OCI-LY3 (cell line): ENCODE measurements around the gene ZBTB38.
A peak's percentile ranks its signal among the peaks of the same experiment; 100 is the strongest.

Source experiments
- H2AFZ ChIP-seq: fragments of 200-600, 300-600 bp; shearing (Covaris generic); 2 replicates; pipeline ENCODE4 v1.6.0; 2014; ENCODE audit warnings: antibody characterized with exemption, low read depth, low read length
- H3K27ac ChIP-seq: fragments of 200-600, 300-600 bp; sonication (generic); 2 replicates; pipeline ENCODE4 v1.5.1; 2014; ENCODE audit warnings: mild to moderate bottlenecking, low read length, moderate library complexity, mixed read lengths
- H3K27me3 ChIP-seq: fragments of 200-600, 300-600 bp; sonication (generic); 2 replicates; pipeline ENCODE4 v1.6.1; 2014; ENCODE audit warnings: low read depth, low read length, mixed read lengths
- H3K36me3 ChIP-seq: fragments of 200-600, 300-600 bp; sonication (generic); replicated peaks from 2 replicates; pipeline ENCODE3; 2014; ENCODE audit warnings: low read depth, low read length, mixed read lengths
- H3K4me1 ChIP-seq: fragments of 300-600, 200-600 bp; sonication (generic); 2 replicates; pipeline ENCODE4 v1.6.1; 2014; ENCODE audit warnings: low read length, mixed read lengths
- H3K4me2 ChIP-seq: fragments of 200-600, 300-600 bp; sonication (generic); 2 replicates; pipeline ENCODE4 v1.6.1; 2014; ENCODE audit warnings: low read length, mixed read lengths
- H3K4me3 ChIP-seq: fragments of 300-600, 200-600 bp; sonication (generic); 2 replicates; pipeline ENCODE4 v1.5.1; 2014; ENCODE audit warnings: antibody characterized with exemption, mild to moderate bottlenecking, low read length, moderate library complexity
- H3K79me2 ChIP-seq: fragments of 300-600, 200-600 bp; shearing (Covaris generic); 2 replicates; pipeline ENCODE4 v1.6.1; 2014; ENCODE audit warnings: mild to moderate bottlenecking, low read length, mixed read lengths
- H3K9ac ChIP-seq: fragments of 300-600, 200-600 bp; shearing (Covaris generic); 2 replicates; pipeline ENCODE4 v1.6.0; 2014; ENCODE audit warnings: mild to moderate bottlenecking, low read length, moderate library complexity
- H3K9me3 ChIP-seq: fragments of 200-600, 300-600 bp; shearing (Covaris generic); 2 replicates; pipeline ENCODE4 v1.6.1; 2014; ENCODE audit warnings: low read length, mixed read lengths; ENCODE audit not compliant: insufficient read depth
- H4K20me1 ChIP-seq: fragments of 200-600, 300-600 bp; sonication (generic); 2 replicates; pipeline ENCODE4 v1.6.1; 2016; ENCODE audit warnings: low read length, mixed read lengths; ENCODE audit not compliant: insufficient read depth
- EZH2phosphoT487 ChIP-seq: fragments of 200-600 bp; shearing (Covaris generic); IDR thresholded peaks from 2 replicates; pipeline ENCODE4 v1.6.1; 2018; ENCODE audit warnings: antibody characterized with exemption, mixed run types, low read depth
- TF ChIP-seq, protein P1 (sequence below): fragments of 200-600, 300-600 bp; sonication (generic); IDR thresholded peaks from 2 replicates; pipeline ENCODE4 v1.5.1; 2014; ENCODE audit warnings: antibody characterized with exemption, low read length, low read depth

ZBTB38 gene

DNA sequence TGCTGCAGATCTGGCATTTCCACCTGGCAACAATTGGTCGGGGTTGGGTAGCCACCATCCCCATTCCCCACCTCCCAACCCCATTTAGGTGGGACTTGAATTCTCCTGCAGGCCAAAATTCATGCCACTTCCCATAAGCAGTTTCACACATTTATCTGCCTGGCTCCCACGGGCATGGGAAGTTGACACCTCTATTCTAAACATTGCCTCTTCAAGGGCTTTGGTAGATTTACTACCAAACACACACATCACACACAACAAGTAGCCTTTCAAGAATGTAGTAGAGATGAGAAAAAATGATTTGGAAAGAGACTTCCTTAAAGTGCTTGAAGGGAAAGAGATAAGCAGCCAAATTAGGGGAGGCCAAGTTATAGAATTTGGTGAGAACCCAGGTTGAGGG lies 30.9 kb downstream of the ZBTB38 start:
- no peak overlapping the region for H2AFZ ChIP-seq
- peaks cover 8% of the 10 kb centered on the region for H3K9me3 ChIP-seq
- H3K9ac ChIP-seq, result no peak overlapping the region
- no peak overlapping the region for H3K27ac ChIP-seq
- H3K36me3 ChIP-seq, result no peaks in the 10 kb centered on the region
- H4K20me1 ChIP-seq, result no peaks in the 10 kb centered on the region
- TF ChIP-seq, protein P1, sequence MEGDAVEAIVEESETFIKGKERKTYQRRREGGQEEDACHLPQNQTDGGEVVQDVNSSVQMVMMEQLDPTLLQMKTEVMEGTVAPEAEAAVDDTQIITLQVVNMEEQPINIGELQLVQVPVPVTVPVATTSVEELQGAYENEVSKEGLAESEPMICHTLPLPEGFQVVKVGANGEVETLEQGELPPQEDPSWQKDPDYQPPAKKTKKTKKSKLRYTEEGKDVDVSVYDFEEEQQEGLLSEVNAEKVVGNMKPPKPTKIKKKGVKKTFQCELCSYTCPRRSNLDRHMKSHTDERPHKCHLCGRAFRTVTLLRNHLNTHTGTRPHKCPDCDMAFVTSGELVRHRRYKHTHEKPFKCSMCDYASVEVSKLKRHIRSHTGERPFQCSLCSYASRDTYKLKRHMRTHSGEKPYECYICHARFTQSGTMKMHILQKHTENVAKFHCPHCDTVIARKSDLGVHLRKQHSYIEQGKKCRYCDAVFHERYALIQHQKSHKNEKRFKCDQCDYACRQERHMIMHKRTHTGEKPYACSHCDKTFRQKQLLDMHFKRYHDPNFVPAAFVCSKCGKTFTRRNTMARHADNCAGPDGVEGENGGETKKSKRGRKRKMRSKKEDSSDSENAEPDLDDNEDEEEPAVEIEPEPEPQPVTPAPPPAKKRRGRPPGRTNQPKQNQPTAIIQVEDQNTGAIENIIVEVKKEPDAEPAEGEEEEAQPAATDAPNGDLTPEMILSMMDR, result no peak
- no peak for TF ChIP-seq EZH2phosphoT487
- peaks cover 6% of the 10 kb centered on the region for H3K4me1 ChIP-seq
- no peak overlapping the region for H3K4me3 ChIP-seq
- H3K79me2 ChIP-seq, result no peaks in the 10 kb centered on the region
- H3K4me2 ChIP-seq, result no peak overlapping the region
- H3K27me3 ChIP-seq, result no peaks in the 10 kb centered on the region

DNA sequence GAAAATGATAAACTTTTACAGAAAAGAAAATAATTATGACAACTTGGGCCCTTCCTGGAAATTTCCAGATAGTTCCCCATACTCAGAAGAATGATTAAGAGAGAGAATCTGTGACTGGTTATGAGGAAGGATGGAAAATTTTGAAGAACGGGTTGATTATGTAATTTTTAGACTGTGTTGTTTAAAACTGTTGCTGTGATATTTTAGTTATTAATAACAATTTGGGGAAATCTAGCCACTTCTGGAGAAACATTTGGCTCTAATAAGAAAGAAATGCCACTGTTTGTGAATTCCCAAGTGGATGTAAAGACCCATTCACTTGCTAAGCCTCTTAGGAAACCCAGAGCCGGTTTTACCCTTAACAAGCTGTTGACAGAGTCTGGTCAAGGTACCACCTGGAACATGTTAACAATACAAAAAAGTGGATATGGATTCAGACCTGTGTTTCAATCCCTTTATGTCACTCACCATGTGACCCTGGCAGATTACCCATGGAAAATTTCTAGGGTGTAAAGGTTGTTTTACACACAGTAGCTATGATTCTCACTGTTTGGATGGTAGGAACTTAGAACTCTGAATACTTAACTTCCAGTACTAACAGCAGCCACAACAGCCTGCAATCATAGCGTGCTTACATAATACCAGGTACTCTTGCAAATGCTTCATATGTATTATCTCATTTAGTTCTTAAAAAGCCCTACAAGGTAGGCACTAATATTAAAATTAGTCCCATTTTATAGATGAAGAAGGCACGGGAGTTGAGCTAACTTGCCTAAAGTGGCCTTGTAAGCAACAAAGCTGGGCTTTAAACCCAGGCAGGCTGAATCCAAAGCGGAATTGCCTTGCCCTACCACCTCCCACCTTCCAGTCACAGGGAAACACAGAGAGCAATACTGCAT lies 32.0 kb downstream of the ZBTB38 start:
- no peak overlapping the region for H3K4me2 ChIP-seq
- H2AFZ ChIP-seq, result no peak overlapping the region
- H3K36me3 ChIP-seq, result no peaks in the 10 kb centered on the region
- no peaks in the 10 kb centered on the region for H3K27me3 ChIP-seq
- no peaks in the 10 kb centered on the region for H3K79me2 ChIP-seq
- H3K27ac ChIP-seq, result no peak overlapping the region
- H3K9me3 ChIP-seq, result peaks cover 8% of the 10 kb centered on the region
- TF ChIP-seq, protein P1, result no peak
- TF ChIP-seq EZH2phosphoT487, result no peak
- H4K20me1 ChIP-seq, result no peaks in the 10 kb centered on the region
- H3K9ac ChIP-seq, result no peak overlapping the region
- peaks cover 6% of the 10 kb centered on the region for H3K4me1 ChIP-seq
- no peak overlapping the region for H3K4me3 ChIP-seq

DNA sequence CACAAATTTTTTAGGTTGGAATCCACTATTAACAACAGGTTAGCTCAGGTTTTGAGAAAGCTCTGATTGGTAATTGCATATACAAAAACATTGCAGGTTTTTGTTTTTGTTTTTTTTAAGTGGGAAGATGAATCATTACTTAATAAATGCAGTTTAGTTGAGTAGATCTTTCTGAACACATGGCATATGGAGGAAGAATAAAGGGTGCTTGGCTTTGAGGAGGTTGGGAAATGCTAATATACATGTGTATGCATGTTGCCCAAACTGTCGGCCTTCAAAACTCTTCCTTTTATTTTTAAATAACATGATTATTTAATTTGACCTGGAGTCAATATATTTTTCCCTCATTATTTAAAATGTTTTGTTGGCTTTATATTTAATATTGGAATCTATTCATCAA lies 32.8 kb downstream of the ZBTB38 start:
- H3K4me2 ChIP-seq, result peak overlapping the region; percentile 83
- TF ChIP-seq EZH2phosphoT487, result no peak
- TF ChIP-seq, protein P1, result no peak
- no peaks in the 10 kb centered on the region for H4K20me1 ChIP-seq
- 0 out of 2 replicates have a peak overlapping the region, but pooled peaks have one; percentile 75 for H3K9ac ChIP-seq
- no peaks in the 10 kb centered on the region for H3K79me2 ChIP-seq
- H3K36me3 ChIP-seq, result no peaks in the 10 kb centered on the region
- H3K4me3 ChIP-seq, result no peak overlapping the region
- H3K9me3 ChIP-seq, result peaks cover 7% of the 10 kb centered on the region
- no peak overlapping the region for H3K27ac ChIP-seq
- H3K4me1 ChIP-seq, result peaks cover 6% of the 10 kb centered on the region
- H3K27me3 ChIP-seq, result no peaks in the 10 kb centered on the region
- H2AFZ ChIP-seq, result no peak overlapping the region

DNA sequence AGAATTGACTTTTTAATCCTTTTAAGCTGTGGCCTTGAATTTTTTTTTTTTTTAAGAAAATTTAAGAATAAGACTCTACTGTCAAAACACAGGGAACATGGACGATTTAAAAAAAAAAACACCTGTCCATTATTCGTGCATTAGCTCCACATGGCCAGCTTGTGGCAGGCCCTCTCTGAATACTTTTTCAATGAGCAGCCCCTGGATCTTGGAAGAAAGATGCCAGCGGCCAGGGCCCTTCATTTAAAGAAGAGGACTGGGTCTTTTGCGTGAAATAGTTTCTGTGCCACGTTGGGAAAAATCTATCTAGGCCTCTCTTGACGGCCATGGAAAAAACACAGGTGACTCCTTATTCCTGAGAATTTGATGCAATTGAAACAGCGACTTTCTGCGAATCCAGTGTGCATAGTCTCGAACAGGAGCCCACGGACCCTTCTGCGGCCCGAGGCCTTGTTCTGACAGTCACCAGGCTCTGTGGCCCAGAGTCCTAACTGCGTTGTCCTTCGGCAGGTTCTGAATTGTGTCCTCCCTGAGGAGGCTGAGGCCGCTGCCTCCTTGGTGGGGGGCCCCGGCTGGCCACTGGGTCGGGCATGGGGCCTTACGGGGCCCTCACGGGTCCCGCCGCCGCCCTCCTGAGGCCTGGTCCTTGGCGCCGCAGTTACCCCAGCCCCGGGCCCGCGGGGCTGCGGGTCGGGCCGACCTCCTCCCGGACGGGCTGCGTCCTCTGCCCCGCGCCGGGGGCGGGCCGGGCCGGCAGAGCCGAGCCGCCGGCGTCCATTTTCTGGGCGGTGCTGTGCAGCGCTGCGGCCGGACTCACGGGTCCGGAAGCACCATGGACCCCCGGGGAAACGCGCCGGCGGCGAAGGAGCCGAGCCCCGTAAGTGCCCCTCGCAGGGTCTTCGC lies 33.5 kb downstream of the ZBTB38 start:
- TF ChIP-seq, protein P1, result no peak
- no peak for TF ChIP-seq EZH2phosphoT487
- peaks cover 6% of the 10 kb centered on the region for H3K4me1 ChIP-seq

More for the DNA sequence above, 33.5 kb downstream of the ZBTB38 start:
- Histone ChIP-seq H3K4me3 (peak overlapping the region; percentile 85), H4K20me1 (no peaks in the 10 kb centered on the region), H3K9ac (peak overlapping the region; percentile 75), H3K79me2 (no peaks in the 10 kb centered on the region), H3K4me2 (peak overlapping the region; percentile 83), H3K27me3 (no peaks in the 10 kb centered on the region), H2AFZ (peak overlapping the region; percentile 94), H3K27ac (no peak overlapping the region), H3K9me3 (peaks cover 2% of the 10 kb centered on the region), H3K36me3 (no peaks in the 10 kb centered on the region)
